H1 (cell line): ENCODE measurements around the gene RAD50. TPM values are rescaled to one million over a fixed set of nuclear protein-coding genes. Genes with fewer than 3 reads are reported as not detected.

Source experiments
- polyA plus RNA-seq, 7 experiments: library from polyadenylated mRNA; depleted of rRNA in 3 of 7; stranded (reverse) in 5 of 7; unstranded in 2 of 7; fragments of >200 nt in 5 of 7; fragments of 200-250 nt in 2 of 7; gene quantifications; 1 replicate in 5 of 7; 2 replicates in 1 of 7; 4 replicates in 1 of 7; pipeline versions ENCODE4 v1.2.1 to v1.2.3, GENCODE V29; 2011 to 2013; ENCODE audit warnings: missing spikeins in 2 of 7, mixed read lengths in 2 of 7
- total RNA-seq: library from RNA; stranded (reverse); fragmentation: NEBNext Ultra II Directional; extraction: Animal tissue kit (Norgen Biotek cat#: 25700); gene quantifications from 2 replicates; pipeline ENCODE4 v1.2.1, GENCODE V29; 2021

Gene RAD50
- total and polyA plus RNA-seq, 2 of the 8 experiments (the other 6 are each of a cell fraction or from before 2014, with no cell fraction given) = 10.1 to 39.4 TPM

Other genes with a start within 250 kb of the RAD50 start
- gene SLC22A5, start 187.3 kb upstream of the RAD50 start, total RNA-seq = 2.7 and 4.0 TPM in 2 replicates
- gene SLC22A5, start 187.3 kb upstream of the RAD50 start, polyA plus RNA-seq (2011; rRNA removed) = 7.3 and 9.0 TPM in 2 replicates
- gene IRF1, start 66.2 kb upstream of the RAD50 start, total RNA-seq = 8.5 TPM in 2 replicates
- 2.9 and 4.0 TPM in 2 replicates for gene IRF1, start 66.2 kb upstream of the RAD50 start, polyA plus RNA-seq (2011; rRNA removed)
- gene IL5, start 13.5 kb upstream of the RAD50 start, total RNA-seq = not detected in 2 replicates
- not detected in 2 replicates for gene IL5, start 13.5 kb upstream of the RAD50 start, polyA plus RNA-seq (2011; rRNA removed)
- not detected in 2 replicates for gene IL13, start 101.2 kb downstream of the RAD50 start, total RNA-seq
- not detected in 2 replicates for gene IL13, start 101.2 kb downstream of the RAD50 start, polyA plus RNA-seq (2011; rRNA removed)
- gene IL4, start 117.0 kb downstream of the RAD50 start, total RNA-seq = not detected in 2 replicates
- not detected in 2 replicates for gene IL4, start 117.0 kb downstream of the RAD50 start, polyA plus RNA-seq (2011; rRNA removed)
- 11.5 and 13.1 TPM in 2 replicates for gene KIF3A, start 180.6 kb downstream of the RAD50 start, total RNA-seq
- gene KIF3A, start 180.6 kb downstream of the RAD50 start, polyA plus RNA-seq (2011; rRNA removed) = 2.2 and 3.1 TPM in 2 replicates
- gene CCNI2, start 190.4 kb downstream of the RAD50 start, total RNA-seq = 1.4 TPM in 2 replicates
- gene CCNI2, start 190.4 kb downstream of the RAD50 start, polyA plus RNA-seq (2011; rRNA removed) = 1.3 and 2.3 TPM in 2 replicates
- gene SEPTIN8, start 220.3 kb downstream of the RAD50 start, total RNA-seq = 33.0 and 33.8 TPM in 2 replicates
- 21.2 and 25.8 TPM in 2 replicates for gene SEPTIN8, start 220.3 kb downstream of the RAD50 start, polyA plus RNA-seq (2011; rRNA removed)